Femur (tissue), 1 donor: ENCODE data around the gene BRI3.
A peak's percentile ranks its signal among the peaks of the same experiment; 100 is the strongest.

ENCODE experiments used
- DNase-seq: peaks from one replicate; pipeline ENCODE4 v3.0.0-alpha.2; 2017

Gene BRI3

DNA sequence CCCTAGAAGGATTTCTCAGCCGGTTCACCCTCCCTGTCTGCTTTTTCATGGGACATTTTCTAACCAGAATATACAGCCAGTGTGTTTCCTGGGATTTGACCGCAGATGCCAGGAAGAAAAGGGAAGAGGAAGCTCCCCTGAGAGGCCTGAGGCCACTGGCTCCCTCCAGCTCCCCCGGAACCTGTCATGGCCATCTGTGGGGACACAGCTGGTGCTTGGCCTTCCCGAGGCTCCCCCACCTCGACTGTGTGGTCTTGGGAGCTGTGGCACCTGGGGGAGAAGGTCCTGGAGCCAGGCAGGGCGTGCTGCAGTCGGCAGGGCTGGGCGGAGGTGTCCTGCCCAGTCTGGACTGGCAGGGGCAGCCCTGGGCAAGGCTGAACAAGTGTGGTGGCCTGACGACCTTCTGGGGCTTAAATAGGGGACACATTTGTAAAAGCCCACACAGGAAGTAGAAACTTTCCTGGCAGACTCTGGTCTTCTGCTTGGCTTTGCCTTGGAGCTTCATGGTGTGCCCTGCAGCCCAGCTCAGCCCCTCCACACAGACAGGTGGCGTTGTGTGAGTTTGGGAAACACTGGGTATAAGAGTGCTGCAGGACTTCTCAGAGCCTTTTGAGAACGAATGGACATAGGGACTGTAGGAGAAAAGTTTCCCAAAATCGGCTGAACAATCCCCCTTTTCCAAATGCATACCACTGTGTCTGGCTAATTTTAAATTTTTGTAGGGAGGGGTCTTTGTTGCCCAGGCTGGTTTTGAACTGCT is 6.8 kb downstream of the BRI3 start:
- no peak for DNase-seq

DNA sequence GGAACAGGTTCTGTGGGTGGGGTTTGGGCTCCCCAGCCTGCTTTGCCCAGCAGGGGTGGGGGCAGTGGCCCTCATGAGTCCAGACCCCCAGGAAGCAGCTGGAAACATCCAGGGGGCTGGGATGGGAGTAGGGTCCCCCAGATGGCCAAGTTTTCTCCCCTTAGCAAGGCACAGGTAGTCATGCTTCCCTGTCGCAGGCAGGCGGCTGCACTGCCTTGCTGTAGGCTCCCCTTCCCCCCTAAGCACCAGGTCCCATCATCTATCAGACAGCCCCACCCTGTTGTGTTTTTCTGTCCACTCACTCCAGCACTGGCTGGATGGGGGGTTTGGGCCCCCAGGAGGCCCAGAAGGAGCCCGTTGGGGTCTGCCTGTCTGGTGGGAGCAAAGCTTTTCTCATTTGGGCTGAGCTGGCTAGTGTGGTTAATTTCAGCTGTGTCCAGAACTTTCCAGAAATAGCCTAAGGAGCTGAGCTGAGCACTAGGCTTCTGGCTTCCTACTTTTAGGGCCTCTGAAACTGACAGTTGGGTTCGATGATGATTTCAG is 7.9 kb downstream of the BRI3 start:
- DNase-seq: no peak

DNA sequence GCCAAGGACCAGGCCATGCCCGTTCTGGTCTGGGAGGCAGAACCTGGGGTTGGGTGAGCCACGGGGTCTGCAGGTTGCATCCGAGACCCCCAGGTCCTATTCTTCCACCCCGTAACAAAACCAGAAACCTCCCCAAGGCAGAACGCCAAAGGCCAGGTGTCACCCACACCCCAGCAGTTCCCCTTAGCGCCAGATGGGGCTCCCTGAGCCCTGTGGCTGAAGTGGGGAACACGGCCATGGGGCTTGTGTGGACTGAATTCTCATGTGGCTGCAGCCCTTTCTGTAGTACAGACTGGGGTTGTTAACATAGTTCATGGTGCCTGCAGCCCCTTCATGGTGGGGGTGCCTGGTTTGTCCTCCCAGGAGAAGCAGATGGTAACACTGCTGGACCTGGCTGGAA is 10.2 kb downstream of the BRI3 start:
- no peak for DNase-seq

DNA sequence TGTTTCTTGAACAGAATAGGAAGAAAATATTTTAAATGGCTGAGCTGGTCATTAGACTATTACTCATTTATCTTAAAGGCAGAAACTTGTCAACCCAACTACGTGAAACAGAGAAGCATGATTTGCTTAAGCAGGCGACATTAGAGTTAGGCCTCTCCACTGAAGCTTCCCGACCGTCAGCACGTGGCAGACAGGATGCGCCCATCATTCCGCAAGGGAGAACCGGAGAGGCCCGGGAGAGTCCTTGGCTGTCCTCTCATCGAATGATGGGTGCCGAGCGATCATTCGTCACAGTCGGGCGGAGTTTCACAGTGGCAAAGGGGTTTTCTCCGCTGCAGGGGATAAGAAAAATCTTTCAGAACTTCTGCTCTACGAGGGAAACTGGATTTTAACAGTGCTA is 11.8 kb downstream of the BRI3 start:
- no peak for DNase-seq

DNA sequence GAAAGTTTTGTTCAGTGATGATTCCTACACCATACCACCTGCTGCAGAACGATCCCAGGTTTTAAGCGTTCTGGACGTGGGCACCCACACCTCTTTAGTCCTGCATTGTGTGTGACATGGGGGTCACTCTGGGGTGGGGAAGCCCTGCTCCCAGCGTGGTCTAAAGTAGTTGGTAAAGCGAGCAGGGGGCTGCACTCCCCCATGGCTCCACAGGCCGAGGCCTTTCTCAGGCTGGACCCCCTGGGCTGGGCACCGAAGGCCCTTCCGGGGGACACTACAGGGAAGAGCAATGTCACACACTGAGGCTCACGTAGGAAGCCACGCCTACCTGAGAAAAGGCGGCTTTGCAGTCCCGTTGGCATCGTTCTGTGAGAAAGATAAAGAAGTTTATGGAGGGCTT is 12.3 kb downstream of the BRI3 start:
- no peak for DNase-seq

DNA sequence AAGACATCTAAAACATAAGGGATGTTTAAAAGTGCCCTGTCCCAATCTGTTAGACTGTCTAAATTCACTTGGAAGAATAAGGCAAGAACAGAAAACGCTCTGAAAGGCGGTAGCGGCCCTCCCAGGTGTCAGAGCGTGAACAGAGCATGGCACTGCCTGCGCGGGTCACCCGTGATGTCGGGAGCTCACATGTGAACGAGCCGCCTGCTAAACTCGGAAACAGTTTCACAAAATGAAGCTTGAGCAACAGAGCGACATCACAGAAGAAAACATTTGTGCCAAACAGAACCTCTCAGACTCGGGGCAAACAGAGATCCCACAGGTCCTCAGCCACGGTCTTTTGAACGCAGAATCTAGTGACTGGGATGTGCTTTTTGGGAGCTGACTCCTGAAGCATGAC is 12.8 kb downstream of the BRI3 start:
- no peak for DNase-seq

DNA sequence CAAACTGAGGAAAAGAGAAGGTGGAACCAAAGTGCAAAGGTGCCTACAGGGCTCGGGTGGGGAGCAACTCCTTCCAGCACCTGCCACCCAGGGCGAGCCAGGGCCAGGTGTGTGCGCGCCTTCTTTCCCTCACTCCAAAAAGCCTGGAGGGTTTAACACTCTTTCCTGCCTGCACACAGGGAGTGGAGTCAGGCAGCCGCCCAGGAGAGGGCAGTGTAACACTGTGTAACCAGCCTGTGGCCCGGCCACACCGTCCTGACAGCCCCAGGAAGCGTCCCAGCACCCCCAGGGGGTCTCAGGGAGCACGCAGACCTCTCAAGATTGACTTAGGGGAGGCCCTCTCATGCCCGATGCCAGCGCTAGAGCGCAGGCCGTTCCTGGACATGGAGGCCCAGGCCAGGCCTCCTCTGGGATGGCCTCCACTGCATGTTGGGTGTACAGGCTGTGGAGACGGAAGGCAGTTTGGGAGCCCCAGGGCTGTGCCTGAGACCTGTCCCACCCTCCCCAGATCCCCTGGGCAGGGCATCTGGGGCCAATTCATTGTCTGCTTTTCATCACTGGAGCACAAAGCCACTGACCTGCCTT is 13.4 kb downstream of the BRI3 start:
- peak; percentile 65 for DNase-seq

DNA sequence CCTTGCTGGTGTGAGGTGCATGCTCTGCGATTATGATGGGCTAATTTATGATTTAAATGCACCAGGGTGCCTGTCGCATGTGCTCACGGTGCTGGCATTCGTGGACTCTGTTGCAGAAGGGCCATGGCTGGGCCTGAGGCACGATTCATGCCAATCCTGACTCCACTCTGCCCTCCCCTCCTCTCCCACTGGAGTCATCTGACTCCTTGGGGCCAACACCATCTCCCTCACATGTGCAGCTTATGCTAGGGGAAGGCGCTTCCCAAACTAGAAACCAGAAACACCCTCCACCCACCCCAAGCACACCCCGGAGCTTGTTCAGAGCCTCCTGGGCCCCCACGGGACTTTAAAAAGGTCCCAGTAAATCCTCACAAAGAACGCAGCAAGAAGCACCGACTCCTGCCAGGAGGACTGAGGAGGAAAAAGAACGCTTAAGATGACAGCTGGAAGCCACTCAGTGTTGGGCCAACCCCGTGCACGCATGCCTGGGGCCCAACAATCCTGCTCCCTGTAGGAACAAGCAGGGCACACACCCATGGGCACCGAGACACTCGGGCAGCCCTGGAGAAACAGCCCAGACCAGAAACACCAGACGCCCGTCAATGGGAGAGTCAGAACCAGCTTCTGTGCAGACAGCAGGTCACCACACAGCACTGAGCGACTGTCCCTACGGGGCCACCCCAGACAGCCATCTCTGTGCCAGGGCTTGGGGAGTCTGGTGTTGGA is 14.1 kb downstream of the BRI3 start:
- no peak for DNase-seq

DNA sequence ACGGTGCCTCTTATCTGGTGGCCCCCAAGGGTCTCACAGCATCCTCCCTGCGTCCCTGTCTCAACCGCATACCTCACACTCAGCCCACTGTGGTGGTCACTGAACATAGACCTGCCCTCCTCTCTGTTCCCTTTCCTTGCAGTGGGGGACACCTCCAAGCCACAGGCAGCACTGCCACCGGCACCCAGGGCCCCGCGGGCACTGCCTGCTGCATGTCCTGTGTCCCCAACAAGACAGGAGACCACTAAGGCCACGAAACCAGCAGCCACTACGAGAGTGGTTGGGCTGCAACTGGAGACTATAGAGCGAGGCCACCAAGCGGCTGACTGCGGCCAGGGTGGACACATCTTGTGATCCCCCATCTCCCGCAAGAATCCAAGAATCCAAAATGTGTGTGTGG is 15.3 kb downstream of the BRI3 start:
- DNase-seq: no peak

DNA sequence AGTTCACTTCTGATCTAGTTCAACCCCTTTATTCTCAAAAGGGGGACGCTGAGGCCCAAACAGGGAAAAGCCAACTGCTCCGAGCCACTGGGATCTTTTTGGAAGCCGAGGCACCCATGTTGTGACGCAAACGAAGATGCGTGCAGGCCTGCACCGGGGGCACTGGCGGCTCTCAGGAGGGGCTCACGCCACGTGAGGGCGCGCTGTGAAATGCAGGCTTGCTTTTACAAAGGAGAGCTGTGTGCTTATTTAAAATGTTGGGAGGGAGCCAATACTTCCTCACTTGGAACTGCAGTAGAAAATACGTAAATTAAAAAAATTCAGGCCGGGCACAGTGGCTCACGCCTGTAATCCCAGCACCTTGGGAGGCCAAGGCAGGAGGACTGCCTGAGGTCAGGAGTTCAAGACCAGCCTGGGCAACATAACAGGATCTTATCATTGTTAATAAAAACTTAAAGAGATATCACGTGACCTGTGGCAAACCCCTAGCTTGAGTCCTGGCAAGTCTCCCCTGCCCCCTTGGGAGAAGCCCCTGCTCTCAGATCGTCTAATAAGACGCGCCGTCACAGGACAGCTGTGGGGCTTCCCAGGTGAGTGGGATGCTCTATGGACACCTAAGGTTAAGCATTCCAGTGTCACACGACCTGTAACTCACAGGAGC is 16.3 kb downstream of the BRI3 start:
- no peak for DNase-seq

DNA sequence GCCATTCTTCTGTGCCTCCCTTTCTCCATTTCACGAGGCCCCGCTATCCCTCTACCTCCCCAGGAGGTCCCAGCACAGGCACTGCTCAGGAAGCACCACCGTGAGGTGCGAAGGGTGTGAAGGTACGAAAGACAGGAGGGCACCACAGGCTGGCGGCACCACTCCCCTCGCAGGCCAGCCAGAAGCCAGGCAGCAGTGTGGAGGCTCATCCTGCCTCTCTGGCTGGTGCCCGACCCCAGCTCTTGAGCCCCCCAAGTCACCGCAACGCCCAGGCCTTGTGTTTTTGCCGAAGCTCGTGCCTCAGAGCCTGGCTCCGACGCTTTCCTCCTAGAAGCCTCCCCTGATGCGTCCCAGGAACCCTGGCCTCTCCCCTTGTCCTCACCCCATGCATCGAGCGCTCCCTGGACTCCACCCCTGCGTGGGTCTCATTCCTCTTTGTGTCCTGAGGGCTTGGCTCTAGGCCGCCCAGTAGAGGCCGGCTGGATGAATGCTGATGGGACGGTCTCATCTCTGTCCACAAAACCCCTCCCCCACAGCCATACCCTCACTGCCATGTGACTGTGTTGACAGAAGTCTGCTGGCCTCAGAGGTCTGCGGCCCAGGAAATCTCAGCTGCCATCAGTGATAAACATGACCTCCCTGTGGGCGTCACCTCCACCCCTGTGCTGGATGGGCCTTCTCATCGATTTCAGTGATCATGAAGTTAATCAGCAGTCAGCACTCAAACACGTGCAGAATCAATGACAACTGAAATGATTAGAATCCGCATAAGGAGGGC is 19.3 kb downstream of the BRI3 start:
- DNase-seq: no peak

DNA sequence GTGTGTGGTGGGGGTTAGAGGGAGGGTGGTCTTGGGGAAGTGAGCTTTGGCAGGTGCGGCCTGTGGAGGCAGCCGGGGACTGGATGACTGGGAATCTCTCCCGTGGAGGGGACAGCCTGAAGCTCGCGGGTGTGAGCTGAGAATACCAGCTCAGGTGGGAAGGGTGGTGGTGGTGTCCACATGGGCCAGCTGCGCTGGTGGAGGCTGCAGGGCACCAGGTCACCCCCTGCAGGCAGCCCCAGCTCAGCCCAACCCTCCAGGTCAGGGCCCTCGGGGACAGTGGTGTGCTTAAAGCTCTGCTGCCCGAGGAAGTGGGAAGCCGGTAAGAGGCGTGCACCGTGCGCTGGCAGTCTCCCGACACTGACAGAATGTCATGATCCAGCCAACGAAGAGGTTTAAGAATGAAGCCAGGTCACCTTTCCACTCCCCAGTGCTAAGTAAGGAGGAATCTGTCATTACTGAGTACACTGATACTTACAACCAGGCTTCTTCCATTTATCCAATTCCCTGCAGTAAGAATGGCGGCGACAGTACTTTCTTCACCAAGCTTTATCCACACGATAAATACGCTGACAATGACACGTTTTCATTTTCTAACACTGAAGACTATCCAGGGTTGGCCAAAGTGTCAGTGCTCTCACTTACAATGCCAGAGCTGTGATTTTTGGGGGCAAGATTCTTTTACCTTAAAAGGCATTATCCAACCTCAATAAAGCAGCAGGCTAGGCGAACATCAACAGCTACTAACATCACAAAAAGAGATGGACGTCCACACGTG is 20.4 kb downstream of the BRI3 start:
- DNase-seq: no peak

DNA sequence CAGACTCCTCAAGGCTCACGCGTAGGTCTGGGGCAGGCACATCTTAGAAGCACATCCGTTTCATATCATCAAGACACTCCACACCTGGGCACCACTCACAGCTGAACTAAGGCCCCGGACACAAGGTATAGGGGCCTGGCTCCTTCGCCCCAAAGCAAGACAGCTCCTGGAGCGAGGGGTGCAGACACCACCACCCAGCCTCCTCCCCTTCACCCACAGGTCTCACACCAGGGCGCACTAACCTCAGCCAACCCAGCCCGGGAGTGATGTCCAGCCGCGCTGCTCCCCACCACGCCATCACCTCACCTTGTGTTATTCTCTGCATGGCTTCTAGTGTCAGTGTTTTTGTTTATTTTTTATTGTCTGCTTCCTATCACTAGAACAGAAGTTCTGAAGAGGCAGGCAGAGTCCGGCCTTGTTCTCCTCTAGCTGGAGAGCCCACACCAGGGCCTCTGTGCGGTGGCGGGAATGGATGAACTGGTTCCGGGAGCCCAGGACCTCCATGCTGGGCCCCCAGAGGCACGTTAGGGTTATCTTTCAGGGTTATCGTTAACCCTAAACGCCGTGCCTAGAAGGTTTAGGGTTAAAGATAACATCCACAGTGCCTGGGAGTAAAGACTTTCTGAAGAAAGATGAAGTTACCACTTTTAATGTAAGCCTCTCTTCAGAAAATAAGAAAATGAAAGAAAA is 21.8 kb downstream of the BRI3 start:
- no peak for DNase-seq

DNA sequence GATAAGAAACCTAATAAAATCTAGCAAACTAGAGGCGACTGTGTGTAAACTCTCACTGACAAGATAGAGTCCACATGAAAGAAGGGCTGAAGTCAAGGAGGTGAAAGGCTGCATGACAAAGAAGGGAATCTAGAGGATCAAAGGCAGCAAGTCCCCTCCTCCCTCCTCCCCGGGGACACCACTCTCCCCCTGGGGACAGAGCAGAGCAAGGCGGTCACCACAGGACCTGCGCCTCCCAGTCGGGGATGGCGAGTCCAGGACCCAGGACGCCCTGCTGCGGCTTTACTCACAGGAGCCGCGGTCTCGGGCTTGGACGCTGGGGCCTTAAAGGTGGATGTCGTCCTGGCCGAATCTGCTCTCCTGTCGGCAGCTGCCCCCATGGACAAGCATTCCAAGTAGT is 22.4 kb downstream of the BRI3 start:
- no peak for DNase-seq

DNA sequence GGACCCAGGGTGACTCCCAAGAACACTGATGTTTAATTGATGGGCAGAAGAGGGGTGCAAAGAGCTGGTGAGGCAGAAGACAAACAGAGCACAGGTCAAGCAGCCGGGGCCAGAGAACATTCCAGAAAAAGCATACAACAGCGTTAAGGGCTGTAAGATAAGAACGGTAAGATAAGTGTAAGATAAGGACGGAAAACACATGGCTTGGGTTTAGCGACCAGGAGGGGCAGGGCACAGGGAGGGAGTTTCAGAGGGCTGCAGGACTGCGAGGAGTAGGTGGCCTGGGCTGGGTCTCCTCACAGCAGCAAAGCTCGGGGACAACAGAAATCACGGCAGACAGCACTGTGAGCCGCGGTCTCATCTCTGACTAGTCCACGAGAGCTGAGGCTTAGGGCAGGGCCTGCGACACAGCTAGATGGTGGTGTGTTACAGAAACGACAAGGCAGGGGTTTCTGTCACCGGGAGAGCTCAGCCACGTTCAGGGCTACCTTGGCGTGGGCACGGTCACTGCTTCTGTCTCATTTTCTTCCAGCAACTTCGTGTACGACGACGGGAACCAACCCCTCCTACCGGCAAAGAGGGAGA is 24.6 kb downstream of the BRI3 start:
- no peak for DNase-seq

DNA sequence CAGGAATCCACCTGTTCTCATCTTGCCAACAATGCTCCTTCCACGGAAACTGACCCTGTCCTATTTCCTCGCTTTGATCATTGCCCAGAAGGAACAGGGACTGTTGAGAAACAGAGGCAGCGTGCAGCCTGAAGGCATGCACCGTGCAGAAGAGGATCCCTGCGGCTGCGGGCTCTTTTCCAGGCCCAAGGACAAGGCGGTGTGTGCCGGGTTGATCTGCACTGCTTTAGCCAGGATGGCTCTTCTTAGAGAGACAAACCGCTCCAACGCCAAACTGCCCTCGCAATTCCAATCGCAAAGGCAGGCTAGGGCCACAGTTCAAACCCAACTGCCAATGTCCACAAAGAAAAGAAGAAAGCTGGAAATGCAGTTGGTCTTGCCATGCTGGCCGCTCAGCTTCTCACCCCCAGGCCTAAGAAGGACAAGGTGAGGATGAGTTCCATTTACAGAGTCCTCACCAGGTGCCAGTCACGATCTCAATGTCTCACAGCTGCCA is 26.5 kb downstream of the BRI3 start:
- DNase-seq: no peak

DNA sequence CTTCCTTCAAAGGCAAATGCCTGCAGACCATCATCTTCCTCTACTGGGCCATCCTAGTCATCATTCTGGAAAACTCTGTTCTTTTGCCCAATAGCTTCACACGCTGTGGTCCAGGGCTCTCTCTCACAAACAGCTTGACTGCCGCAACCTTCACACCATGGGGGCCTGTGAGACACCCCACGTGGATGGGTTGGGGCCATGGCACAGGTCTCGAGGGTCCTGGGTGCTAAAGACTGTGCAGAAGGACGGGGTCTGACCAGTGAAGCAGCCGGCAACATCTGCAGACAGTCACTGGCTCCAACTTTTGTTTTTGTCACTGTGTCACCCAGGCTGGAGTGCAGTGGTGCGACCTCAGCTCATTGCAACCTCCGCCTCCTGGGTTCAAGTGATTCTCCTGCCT is 28.1 kb downstream of the BRI3 start:
- DNase-seq: no peak

DNA sequence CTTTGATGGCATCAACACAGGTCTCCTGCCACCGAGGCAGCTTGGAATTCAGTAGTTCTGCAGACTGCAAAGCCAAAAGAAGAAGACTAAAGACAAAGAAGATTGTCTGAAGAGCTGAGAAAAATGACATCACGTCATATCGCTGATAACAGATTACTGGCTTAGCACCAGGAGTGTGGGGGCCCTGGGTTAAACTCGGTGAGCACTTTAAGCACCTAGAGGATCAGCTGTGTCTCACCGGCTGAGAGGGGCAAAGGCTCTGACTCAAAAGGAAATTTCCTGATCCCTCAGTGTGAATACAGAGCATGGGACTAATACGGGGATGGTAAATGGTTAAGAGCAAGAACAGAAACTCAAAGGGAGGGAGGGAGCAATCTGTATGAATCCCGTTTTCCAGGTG is 30.7 kb downstream of the BRI3 start:
- DNase-seq: no peak

DNA sequence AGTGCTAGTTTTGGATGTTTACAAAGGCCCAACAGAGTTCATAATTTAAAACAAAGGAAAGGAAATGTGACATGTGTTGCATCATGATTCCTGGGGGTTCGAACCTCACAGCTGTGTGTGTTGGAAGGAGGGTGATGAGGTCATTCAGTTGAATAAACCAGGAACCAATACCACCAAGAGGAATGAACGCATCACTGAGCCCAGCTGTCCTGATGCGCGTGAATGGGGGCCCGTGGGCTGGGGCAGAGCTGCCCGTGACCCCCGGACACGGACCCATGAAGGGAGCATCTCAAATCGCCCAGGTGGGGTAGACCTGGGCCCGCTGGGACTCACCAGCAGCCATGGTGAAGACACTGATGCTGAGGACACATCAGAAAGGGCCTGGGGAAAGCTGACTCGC is 33.0 kb downstream of the BRI3 start:
- DNase-seq: no peak

DNA sequence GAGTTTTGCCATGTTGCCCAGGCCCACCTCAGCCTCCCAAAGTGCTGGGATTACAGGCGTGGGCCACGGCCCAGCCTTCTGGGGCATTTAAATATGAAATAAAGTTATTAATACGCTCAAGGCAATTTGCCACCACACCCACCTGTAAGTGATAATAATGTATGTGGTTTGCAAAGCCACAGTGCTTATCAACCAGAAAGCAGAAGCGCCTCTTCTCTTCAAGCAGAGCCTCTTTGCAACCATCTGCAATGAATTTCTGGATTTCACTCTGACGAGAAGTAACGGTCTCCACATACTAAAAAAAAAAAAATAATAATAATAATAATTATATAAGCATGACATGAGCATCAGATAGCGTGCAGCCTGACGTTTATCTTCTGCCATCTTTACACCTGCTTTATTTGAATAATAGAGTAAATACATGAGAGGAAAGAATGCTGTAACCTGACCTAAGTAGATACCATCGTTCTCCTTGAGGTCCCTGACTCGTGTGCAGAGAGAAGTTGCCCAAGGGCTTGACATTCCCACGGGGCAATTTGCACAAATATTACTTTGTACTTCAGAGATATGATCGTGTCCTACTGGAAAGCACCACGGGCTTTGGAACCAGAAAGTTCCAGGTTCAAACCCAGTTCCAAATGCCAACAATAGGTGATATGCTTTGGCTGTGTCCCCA is 34.0 kb downstream of the BRI3 start:
- DNase-seq: no peak
